ENCODE results near the gene GLB1L. TPM values are rescaled to one million over a fixed set of nuclear protein-coding genes. Genes with fewer than 3 reads are reported as not detected.

GLB1L gene
- total and polyA plus RNA-seq, 2 experiments from 2014 or later, result 6.6 to 9.6 TPM

GRCh38 chr2:219290381-219291171 lies 45.3 kb upstream of the GLB1L start:
- TF ChIP-seq CTCF (IDR thresholded peaks at IDR 0.05; ENCODE audit: poor library complexity), result no peak
- TF ChIP-seq EZH2 (IDR thresholded peaks at IDR 0.05; ENCODE audit: borderline replicate concordance), result no peak
- no peak for TF ChIP-seq EZH2phosphoT487 (IDR thresholded peaks at IDR 0.05; ENCODE audit: low read depth, severe bottlenecking, unreplicated experiment)
- no peak for DNase-seq (ENCODE audit: low spot score)
- H2AFZ ChIP-seq, result no peak overlapping the region
- H3K4me1 ChIP-seq (ENCODE audit: insufficient read depth), result no peaks in the 10 kb centered on the region
- H3K27me3 ChIP-seq, result no peaks in the 10 kb centered on the region
- WGBS (ENCODE audit: low lambda C conversion rate, missing lambda C conversion rate), result 85% methylated on average over 16 of the region's 16 CpGs
- no peak overlapping the region for H3K4me3 ChIP-seq
- no peak overlapping the region for H3K27ac ChIP-seq
- no peaks in the 10 kb centered on the region for H3K9me3 ChIP-seq (ENCODE audit: low read depth)
- no peaks in the 10 kb centered on the region for H4K20me1 ChIP-seq (ENCODE audit: insufficient read depth, poor library complexity, severe bottlenecking)
- no peaks in the 10 kb centered on the region for H3K9me2 ChIP-seq (replicated peaks; ENCODE audit: insufficient read depth)
- no peaks in the 10 kb centered on the region for H3K79me2 ChIP-seq
- no peaks in the 10 kb centered on the region for H3K36me3 ChIP-seq (replicated peaks; ENCODE audit: insufficient read depth, low read depth)
- no peak overlapping the region for H3K4me2 ChIP-seq

- H2AFZ ChIP-seq, result no peak overlapping the region
- no peak overlapping the region for H3K4me2 ChIP-seq
These were observed 44.5 kb upstream of the GLB1L start for GRCh38 chr2:219289537-219290361.

DNA sequence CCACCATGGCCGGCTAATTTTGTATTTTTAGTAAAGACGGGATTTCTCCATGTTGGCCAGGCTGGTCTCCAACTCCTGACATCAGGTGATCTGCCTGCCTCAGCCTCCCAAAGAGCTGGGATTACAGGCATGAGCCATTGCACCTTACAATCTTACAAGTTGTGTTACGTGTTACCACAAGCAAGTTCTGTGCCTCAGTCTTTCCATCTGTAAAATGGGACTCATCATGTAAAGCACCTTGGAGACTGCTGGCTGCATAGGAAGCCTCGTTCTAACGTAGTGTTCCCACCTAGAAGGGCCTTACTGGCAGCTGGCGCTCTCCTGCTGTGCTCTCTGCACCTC lies 43.9 kb upstream of the GLB1L start:
- Histone ChIP-seq H3K9me2 (replicated peaks; ENCODE audit: insufficient read depth) (no peaks in the 10 kb centered on the region), H3K4me1 (ENCODE audit: insufficient read depth) (no peaks in the 10 kb centered on the region), H3K9me3 (ENCODE audit: low read depth) (no peaks in the 10 kb centered on the region), H3K4me3 (no peak overlapping the region), H3K27ac (peak overlapping the region; percentile 29), H4K20me1 (ENCODE audit: insufficient read depth, poor library complexity, severe bottlenecking) (no peaks in the 10 kb centered on the region), H3K36me3 (replicated peaks; ENCODE audit: insufficient read depth, low read depth) (no peaks in the 10 kb centered on the region), H3K4me2 (no peak overlapping the region), H3K27me3 (no peaks in the 10 kb centered on the region), H3K79me2 (no peaks in the 10 kb centered on the region), H2AFZ (no peak overlapping the region)
- TF ChIP-seq EZH2phosphoT487 (IDR thresholded peaks at IDR 0.05; ENCODE audit: low read depth, severe bottlenecking, unreplicated experiment) (no peak), CTCF (IDR thresholded peaks at IDR 0.05; ENCODE audit: poor library complexity) (no peak), EZH2 (IDR thresholded peaks at IDR 0.05; ENCODE audit: borderline replicate concordance) (no peak)
- DNase-seq (ENCODE audit: low spot score), result no peak
- WGBS (ENCODE audit: low lambda C conversion rate, missing lambda C conversion rate), result 88% methylated on average over 6 of the region's 6 CpGs

More at GRCh38 chr2:219289537-219290361, 44.5 kb upstream of the GLB1L start:
- no peaks in the 10 kb centered on the region for H4K20me1 ChIP-seq (ENCODE audit: insufficient read depth, poor library complexity, severe bottlenecking)
- peak overlapping the region; percentile 29 for H3K27ac ChIP-seq
- no peaks in the 10 kb centered on the region for H3K79me2 ChIP-seq
- no peak overlapping the region for H3K4me3 ChIP-seq
- TF ChIP-seq EZH2phosphoT487 (IDR thresholded peaks at IDR 0.05; ENCODE audit: low read depth, severe bottlenecking, unreplicated experiment) (no peak), EZH2 (IDR thresholded peaks at IDR 0.05; ENCODE audit: borderline replicate concordance) (no peak), CTCF (IDR thresholded peaks at IDR 0.05; ENCODE audit: poor library complexity) (no peak)
- DNase-seq (ENCODE audit: low spot score), result peak; percentile 72
- H3K9me2 ChIP-seq (replicated peaks; ENCODE audit: insufficient read depth), result no peaks in the 10 kb centered on the region
- H3K36me3 ChIP-seq (replicated peaks; ENCODE audit: insufficient read depth, low read depth), result no peaks in the 10 kb centered on the region
- H3K4me1 ChIP-seq (ENCODE audit: insufficient read depth), result no peaks in the 10 kb centered on the region
- H3K27me3 ChIP-seq, result no peaks in the 10 kb centered on the region
- 76% methylated on average over 16 of the region's 16 CpGs for whole genome bisulfite sequencing (ENCODE audit: low lambda C conversion rate, missing lambda C conversion rate)
- no peaks in the 10 kb centered on the region for H3K9me3 ChIP-seq (ENCODE audit: low read depth)

Data from hepatocyte (in vitro differentiated cells).